ENCODE results near the gene SLC25A22. TPM values are rescaled to one million over a fixed set of nuclear protein-coding genes. Genes with fewer than 3 reads are reported as not detected.
A peak's percentile ranks its signal among the peaks of the same experiment; 100 is the strongest.

Gene SLC25A22
- total RNA-seq, 1 experiment from 2014 or later, result 38.1 TPM

DNA sequence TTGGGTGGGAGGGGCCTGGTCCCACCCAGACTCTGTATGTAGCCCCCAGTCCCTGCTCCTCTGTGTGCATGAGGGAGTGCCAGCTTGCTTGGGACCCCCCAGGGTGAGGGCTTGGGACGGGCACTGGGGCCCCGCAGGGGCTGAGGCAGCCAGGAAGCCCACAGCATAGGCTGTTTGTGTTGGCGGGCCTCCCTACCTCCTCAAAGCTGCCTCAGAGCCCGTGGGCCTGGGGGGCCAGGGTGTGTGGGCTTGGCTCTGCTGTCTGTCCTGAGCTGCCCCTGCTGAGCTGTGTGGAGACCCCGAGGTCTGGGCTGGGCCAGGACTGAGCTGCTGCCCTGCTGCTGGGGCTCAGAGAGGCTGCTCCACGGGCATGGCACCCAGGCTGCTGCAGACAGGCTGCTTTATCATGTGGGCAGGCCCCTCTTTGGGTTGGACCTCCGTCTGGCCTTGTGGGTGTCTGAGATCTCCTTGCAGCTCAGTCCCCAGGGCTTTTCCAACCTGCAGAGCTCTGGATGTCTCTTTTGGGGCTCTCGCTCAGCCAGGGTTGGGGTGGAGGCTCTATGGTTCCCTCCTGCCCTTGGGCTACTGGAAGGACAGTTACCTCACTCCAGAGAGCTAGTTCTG lies 47.9 kb upstream of the SLC25A22 start:
- BruUV-seq (replicated peaks), result no TSS peak
- CTCF ChIA-PET, result no interaction called here
- DNase-seq (ENCODE audit: low spot score), result no peak

DNA sequence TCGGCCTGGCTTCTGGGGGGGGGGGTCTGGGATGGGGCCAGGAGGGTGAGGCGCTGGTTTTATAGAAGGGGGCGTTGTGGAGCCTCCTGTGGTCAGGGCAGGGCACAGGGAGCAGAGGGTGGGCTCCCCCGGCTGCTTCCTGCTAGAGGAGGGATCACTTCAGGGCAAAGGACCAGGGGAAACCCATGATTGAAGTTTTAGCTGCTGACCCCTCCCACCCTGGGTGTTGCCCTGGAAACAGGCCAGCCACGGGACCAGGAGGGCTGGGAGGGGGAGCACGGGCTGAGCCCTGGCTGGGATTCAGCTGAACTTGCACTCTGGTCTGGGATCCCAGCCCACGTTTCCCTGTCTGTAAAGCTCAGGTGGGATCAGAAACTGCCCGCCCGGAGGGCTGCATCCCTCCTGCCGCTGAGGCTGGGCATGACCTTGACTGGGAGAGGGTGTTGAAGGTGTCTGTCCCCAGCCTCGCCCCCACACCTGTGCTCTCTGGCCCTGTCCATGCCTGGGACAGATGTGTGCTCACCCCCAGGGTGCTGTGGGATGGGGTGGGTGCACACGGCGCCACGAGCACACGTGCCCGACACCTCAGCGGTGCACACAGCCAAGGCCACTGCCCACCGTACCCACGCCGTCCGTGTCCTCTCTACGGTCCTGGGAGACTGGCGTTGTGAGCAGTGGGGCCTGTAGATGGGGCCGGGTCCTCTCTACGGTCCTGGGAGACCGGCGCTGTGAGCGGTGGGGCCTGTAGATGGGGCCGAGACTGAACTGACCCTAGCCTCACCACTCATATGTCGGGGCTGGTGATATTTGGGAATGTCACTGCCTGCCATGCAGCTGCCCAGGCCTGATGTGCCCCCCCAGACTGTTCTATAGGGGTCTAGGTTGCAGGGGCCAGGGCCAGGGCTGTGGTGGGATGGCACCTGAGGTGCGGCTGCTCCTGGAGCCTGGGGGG lies 46.9 kb upstream of the SLC25A22 start:
- no peak for TF ChIP-seq EZH2 (IDR thresholded peaks at IDR 0.05; ENCODE audit: borderline replicate concordance, low read depth, low read length, poor library complexity, severe bottlenecking)
- TF ChIP-seq, protein P1, sequence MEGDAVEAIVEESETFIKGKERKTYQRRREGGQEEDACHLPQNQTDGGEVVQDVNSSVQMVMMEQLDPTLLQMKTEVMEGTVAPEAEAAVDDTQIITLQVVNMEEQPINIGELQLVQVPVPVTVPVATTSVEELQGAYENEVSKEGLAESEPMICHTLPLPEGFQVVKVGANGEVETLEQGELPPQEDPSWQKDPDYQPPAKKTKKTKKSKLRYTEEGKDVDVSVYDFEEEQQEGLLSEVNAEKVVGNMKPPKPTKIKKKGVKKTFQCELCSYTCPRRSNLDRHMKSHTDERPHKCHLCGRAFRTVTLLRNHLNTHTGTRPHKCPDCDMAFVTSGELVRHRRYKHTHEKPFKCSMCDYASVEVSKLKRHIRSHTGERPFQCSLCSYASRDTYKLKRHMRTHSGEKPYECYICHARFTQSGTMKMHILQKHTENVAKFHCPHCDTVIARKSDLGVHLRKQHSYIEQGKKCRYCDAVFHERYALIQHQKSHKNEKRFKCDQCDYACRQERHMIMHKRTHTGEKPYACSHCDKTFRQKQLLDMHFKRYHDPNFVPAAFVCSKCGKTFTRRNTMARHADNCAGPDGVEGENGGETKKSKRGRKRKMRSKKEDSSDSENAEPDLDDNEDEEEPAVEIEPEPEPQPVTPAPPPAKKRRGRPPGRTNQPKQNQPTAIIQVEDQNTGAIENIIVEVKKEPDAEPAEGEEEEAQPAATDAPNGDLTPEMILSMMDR (conservative IDR thresholded peaks at IDR 0.05; ENCODE audit: low read depth, low read length), result no peak
- ChIA-PET CTCF (no interaction called here), POLR2A (ENCODE audit: low non-redundant PET) (no interaction called here)
- H3K4me1 ChIP-seq (ENCODE audit: insufficient read depth, low read length, poor library complexity, severe bottlenecking), result peaks cover 24% of the 10 kb centered on the region
- H3K27ac ChIP-seq (ENCODE audit: low read depth, low read length, poor library complexity, severe bottlenecking), result no peak overlapping the region
- DNase-seq (ENCODE audit: low spot score), result peak; percentile 55
- H3K4me3 ChIP-seq (ENCODE audit: low read depth, low read length, poor library complexity, severe bottlenecking), result no peak overlapping the region
- no peaks in the 10 kb centered on the region for H3K9me3 ChIP-seq (ENCODE audit: low read depth, low read length, poor library complexity, severe bottlenecking)
- intact Hi-C loops (cut with micrococcal nuclease; ENCODE audit: unreplicated experiment), result no loop called here
- H3K36me3 ChIP-seq (ENCODE audit: insufficient read depth, low read length, poor library complexity, severe bottlenecking), result peaks cover 2% of the 10 kb centered on the region
- no peaks in the 10 kb centered on the region for H3K27me3 ChIP-seq (replicated peaks; ENCODE audit: insufficient read depth, low read depth, low read length, poor library complexity)
- BruUV-seq (replicated peaks), result no TSS peak

More for the DNA sequence above, 47.9 kb upstream of the SLC25A22 start:
- no peak overlapping the region for H3K4me3 ChIP-seq (ENCODE audit: low read depth, low read length, poor library complexity, severe bottlenecking)
- H3K27ac ChIP-seq (ENCODE audit: low read depth, low read length, poor library complexity, severe bottlenecking), result no peak overlapping the region
- H3K27me3 ChIP-seq (replicated peaks; ENCODE audit: insufficient read depth, low read depth, low read length, poor library complexity), result no peaks in the 10 kb centered on the region
- intact Hi-C loops (cut with micrococcal nuclease; ENCODE audit: unreplicated experiment), result no loop called here
- peaks cover 30% of the 10 kb centered on the region for H3K4me1 ChIP-seq (ENCODE audit: insufficient read depth, low read length, poor library complexity, severe bottlenecking)
- TF ChIP-seq EZH2 (IDR thresholded peaks at IDR 0.05; ENCODE audit: borderline replicate concordance, low read depth, low read length, poor library complexity, severe bottlenecking), result no peak
- TF ChIP-seq, protein P1 (conservative IDR thresholded peaks at IDR 0.05; ENCODE audit: low read depth, low read length), result no peak
- POLR2A ChIA-PET (ENCODE audit: low non-redundant PET), result no interaction called here
- H3K36me3 ChIP-seq (ENCODE audit: insufficient read depth, low read length, poor library complexity, severe bottlenecking), result no peaks in the 10 kb centered on the region
- no peaks in the 10 kb centered on the region for H3K9me3 ChIP-seq (ENCODE audit: low read depth, low read length, poor library complexity, severe bottlenecking)

DNA sequence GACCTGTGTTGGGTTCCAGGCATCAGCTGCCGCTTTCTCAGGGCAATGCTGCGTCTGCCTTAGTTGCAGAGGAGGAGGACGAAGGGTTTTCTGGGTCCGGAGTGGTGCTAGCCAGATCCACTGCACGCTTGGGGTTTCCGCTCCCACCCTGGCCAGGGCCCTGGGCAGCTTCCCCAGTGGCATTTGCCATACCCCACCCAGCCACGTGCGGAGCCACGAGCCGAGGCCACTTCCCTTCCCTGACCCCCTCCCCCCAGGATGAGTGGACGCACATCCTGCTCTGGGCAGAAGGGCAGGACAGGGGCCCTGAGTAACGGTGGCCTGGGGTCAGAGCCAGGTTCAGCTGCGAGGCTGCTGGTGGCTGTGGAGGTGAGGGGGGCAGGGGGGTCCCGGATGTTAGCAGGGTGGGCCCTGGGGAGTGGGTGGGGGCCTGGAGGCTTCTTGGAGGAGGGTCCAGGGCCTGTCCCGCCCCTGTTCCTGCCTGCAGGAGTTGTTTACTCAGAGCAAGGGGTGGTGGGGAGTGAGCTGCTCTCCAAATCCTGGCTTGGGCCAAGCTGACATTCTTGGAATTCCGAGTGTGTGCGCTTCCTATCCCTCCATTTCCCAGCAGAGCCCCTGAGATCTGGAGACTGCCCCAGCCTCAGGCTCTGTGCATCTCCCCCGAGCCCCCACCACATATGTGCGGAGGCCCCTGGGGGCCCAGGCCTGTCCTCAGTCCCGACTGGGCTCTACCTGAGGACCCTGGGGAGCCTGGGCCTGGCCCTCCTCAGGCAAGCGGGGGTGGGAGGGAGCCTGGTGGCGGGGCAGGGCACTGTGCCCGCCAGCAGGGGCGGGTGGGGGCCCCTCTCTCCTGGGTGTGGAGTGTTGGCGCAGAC lies 46.0 kb upstream of the SLC25A22 start:
- peak overlapping the region; percentile 99 for H3K4me3 ChIP-seq (ENCODE audit: low read depth, low read length, poor library complexity, severe bottlenecking)
- CTCF ChIA-PET, result no interaction called here
- no peaks in the 10 kb centered on the region for H3K9me3 ChIP-seq (ENCODE audit: low read depth, low read length, poor library complexity, severe bottlenecking)
- no peak overlapping the region for H3K27ac ChIP-seq (ENCODE audit: low read depth, low read length, poor library complexity, severe bottlenecking)
- no peaks in the 10 kb centered on the region for H3K27me3 ChIP-seq (replicated peaks; ENCODE audit: insufficient read depth, low read depth, low read length, poor library complexity)
- intact Hi-C loops (cut with micrococcal nuclease; ENCODE audit: unreplicated experiment), result no loop called here
- no peak for TF ChIP-seq EZH2 (IDR thresholded peaks at IDR 0.05; ENCODE audit: borderline replicate concordance, low read depth, low read length, poor library complexity, severe bottlenecking)
- TF ChIP-seq, protein P1 (conservative IDR thresholded peaks at IDR 0.05; ENCODE audit: low read depth, low read length), result no peak
- POLR2A ChIA-PET (ENCODE audit: low non-redundant PET), result no interaction called here
- peak; percentile 68 for DNase-seq (ENCODE audit: low spot score)
- H3K36me3 ChIP-seq (ENCODE audit: insufficient read depth, low read length, poor library complexity, severe bottlenecking), result peaks cover 10% of the 10 kb centered on the region
- no TSS peak for BruUV-seq (replicated peaks)
- peaks cover 21% of the 10 kb centered on the region for H3K4me1 ChIP-seq (ENCODE audit: insufficient read depth, low read length, poor library complexity, severe bottlenecking)

All from A673 (cell line).